Measurements from ENCODE around the gene CLCA1. TPM values are rescaled to one million over a fixed set of nuclear protein-coding genes. Genes with fewer than 3 reads are reported as not detected.

Gene CLCA1
- total and polyA plus RNA-seq, 12 donors, result not detected

DNA sequence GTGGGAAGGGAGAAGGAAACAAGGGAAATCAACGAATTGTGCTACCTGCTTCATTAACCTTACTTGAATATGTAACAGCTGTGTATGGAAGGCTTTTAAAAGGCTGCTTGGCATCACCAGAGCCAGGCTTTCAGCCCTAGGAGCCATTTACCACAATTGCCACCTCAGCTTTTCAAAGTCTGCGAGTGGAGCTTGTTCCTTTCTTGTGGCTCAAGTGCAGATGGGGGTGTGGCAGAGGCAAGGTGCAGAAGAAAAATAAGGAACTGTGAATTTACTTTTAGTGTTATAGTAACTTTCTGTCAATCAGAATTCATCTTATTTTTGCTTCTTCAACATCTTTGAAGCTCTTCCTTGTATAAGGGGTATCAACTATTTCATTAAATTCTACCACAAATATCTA is 27.1 kb upstream of the CLCA1 start:
- intact Hi-C loops (cut with DNase I), result no loop called here
- Histone ChIP-seq H3K27ac (no peak overlapping the region), H3K9me3 (no peaks in the 10 kb centered on the region), H3K27me3 (peaks cover 0 to 6% (median 0%) of the 10 kb centered on the region in 7 donors), H3K36me3 (no peaks in the 10 kb centered on the region), H3K4me3 (no peak overlapping the region), H3K4me1 (no peaks in the 10 kb centered on the region)
- TF ChIP-seq, protein P1, sequence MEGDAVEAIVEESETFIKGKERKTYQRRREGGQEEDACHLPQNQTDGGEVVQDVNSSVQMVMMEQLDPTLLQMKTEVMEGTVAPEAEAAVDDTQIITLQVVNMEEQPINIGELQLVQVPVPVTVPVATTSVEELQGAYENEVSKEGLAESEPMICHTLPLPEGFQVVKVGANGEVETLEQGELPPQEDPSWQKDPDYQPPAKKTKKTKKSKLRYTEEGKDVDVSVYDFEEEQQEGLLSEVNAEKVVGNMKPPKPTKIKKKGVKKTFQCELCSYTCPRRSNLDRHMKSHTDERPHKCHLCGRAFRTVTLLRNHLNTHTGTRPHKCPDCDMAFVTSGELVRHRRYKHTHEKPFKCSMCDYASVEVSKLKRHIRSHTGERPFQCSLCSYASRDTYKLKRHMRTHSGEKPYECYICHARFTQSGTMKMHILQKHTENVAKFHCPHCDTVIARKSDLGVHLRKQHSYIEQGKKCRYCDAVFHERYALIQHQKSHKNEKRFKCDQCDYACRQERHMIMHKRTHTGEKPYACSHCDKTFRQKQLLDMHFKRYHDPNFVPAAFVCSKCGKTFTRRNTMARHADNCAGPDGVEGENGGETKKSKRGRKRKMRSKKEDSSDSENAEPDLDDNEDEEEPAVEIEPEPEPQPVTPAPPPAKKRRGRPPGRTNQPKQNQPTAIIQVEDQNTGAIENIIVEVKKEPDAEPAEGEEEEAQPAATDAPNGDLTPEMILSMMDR (IDR thresholded peaks at IDR 0.05), result no peak
- no peak for ATAC-seq
- WGBS, 2 donors, result 78 to 79% methylated on average over 2 of the region's 2 CpGs
- no peak for DNase-seq

DNA sequence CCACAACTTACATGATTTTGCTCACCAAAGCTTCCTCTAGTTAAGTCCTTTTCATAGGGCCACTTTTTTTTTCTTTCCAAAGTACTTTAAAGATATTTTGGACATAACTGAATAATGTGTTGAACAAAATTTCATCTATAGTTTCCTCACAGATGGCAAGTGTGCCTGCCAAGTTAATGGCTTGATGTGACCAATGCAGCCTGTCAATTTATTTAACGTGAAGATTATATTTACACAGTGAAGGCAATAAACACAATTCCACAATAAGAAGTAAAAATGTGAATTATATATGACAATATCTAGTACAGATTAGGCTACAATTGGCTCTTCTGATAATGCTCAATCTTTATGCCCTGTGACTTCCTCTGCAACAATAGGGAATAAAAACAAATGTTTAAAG is 26.7 kb upstream of the CLCA1 start:
- Histone ChIP-seq H3K27ac (no peak overlapping the region), H3K4me1 (no peaks in the 10 kb centered on the region), H3K9me3 (no peaks in the 10 kb centered on the region), H3K4me3 (no peak overlapping the region), H3K36me3 (no peaks in the 10 kb centered on the region), H3K27me3 (peaks cover 0 to 6% (median 0%) of the 10 kb centered on the region in 7 donors)
- intact Hi-C loops (cut with DNase I), result no loop called here
- TF ChIP-seq, protein P1 (IDR thresholded peaks at IDR 0.05), result no peak
- 74 to 84% methylated on average over 1 of the region's 1 CpG for WGBS, 2 donors
- no peak for DNase-seq
- ATAC-seq, result no peak

DNA sequence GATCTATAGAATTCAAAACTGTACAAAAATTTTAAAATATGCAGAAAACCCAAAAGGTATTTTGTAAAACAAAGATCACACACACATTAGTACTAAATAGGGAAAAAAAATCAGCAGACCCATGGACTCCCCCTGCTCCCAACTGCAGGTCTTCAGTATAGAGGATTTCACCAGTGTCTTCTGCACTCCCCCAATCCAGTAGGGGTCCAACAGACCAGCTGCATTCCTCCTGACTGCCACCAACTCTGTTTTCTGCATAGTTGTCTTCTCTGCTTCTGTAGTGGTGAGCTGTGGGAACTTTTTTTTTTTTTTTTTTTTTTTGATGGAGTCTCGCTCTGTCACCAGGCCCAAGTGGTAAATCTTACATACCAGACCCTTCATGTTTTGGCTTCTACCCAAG is 22.8 kb upstream of the CLCA1 start:
- Histone ChIP-seq H3K9me3 (no peaks in the 10 kb centered on the region), H3K4me3 (no peak overlapping the region), H3K36me3 (no peaks in the 10 kb centered on the region), H3K27me3 (no peaks in the 10 kb centered on the region), H3K4me1 (no peaks in the 10 kb centered on the region), H3K27ac (no peak overlapping the region)
- ATAC-seq, result no peak
- 55 to 68% methylated on average over 1 of the region's 1 CpG for WGBS, 2 donors
- TF ChIP-seq, protein P1 (IDR thresholded peaks at IDR 0.05), result no peak
- no peak for DNase-seq
- intact Hi-C loops (cut with DNase I), result no loop called here

DNA sequence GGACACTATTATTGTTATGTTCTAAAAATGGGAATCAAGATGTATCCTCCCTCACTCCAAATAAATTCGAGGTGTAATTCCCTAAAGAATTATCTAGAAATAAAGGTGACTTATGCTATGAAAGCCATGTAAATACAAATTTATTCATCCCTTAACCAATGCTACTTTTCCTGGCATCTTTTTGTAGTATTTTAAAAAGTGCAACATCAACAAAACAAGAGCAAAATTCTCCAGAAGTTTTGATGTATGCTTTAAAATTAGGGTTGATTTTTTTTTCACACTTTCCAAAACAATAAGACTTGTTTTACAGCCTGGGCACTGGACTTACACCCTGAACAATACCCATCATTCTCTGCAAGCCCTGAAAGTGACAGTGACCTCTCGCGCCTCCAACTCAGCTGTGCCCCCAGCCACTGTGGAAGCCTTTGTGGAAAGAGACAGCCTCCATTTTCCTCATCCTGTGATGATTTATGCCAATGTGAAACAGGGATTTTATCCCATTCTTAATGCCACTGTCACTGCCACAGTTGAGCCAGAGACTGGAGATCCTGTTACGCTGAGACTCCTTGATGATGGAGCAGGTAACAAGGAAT is 21.4 kb upstream of the CLCA1 start:
- no peak for ATAC-seq
- WGBS, 2 donors, result 73 to 78% methylated on average over 4 of the region's 4 CpGs
- intact Hi-C loops (cut with DNase I), result no loop called here
- Histone ChIP-seq H3K4me3 (no peak overlapping the region), H3K27ac (no peak overlapping the region), H3K9me3 (no peaks in the 10 kb centered on the region), H3K27me3 (no peaks in the 10 kb centered on the region), H3K36me3 (no peaks in the 10 kb centered on the region), H3K4me1 (no peaks in the 10 kb centered on the region)
- DNase-seq, result no peak
- TF ChIP-seq, protein P1 (IDR thresholded peaks at IDR 0.05), result no peak

Measured in heart right ventricle (tissue), 16 donors.